SK-N-SH treated with all-trans-retinoic acid at 6 μM for 48 hours (cell line): Measurements from ENCODE around the gene KDELR3.

Source experiments
- ATAC-seq: fragments of 200-7000 bp; cut with Tn5 transposase; 3 replicates; pipeline ENCODE4 v1.9.1; 2020; ENCODE audit warnings: mild to moderate bottlenecking, moderate library complexity
- ARNTL ChIP-seq: fragments of 450-650 bp; formaldehyde crosslinking; IDR thresholded peaks from 2 replicates; pipeline ENCODE4 v1.5.0; 2020; ENCODE audit warnings: low read depth, mild to moderate bottlenecking, moderate library complexity, borderline replicate concordance
- BACH2 ChIP-seq: fragments of 250-450 bp; sonication (Bioruptor Pico); IDR thresholded peaks from 2 replicates; pipeline ENCODE4 v1.9.0; 2021; ENCODE audit warnings: mild to moderate bottlenecking, borderline replicate concordance
- CSDC2 ChIP-seq: fragments of 250-450 bp; sonication (Bioruptor Pico); IDR thresholded peaks from 2 replicates; pipeline ENCODE4 v1.5.0; 2020; ENCODE audit warnings: mild to moderate bottlenecking, moderate library complexity
- ESRRG ChIP-seq: fragments of 250-450 bp; sonication (Bioruptor Pico); IDR thresholded peaks from 2 replicates; pipeline ENCODE4 v1.6.1; 2021; ENCODE audit warnings: mild to moderate bottlenecking
- GLIS3 ChIP-seq: fragments of 250-450 bp; sonication (Bioruptor Pico); IDR thresholded peaks from 2 replicates; pipeline ENCODE4 v1.5.0; 2020; ENCODE audit warnings: mild to moderate bottlenecking, moderate library complexity
- ISL1 ChIP-seq: fragments of 250-450 bp; sonication (Bioruptor Pico); IDR thresholded peaks from 2 replicates; pipeline ENCODE4 v2.1.2; 2022; ENCODE audit warnings: mild to moderate bottlenecking, moderate library complexity
- OSR1 ChIP-seq: fragments of 250-450 bp; sonication (Bioruptor Pico); IDR thresholded peaks from 2 replicates; pipeline ENCODE4 v1.8.0; 2022; ENCODE audit warnings: moderate library complexity, mild to moderate bottlenecking, inconsistent platforms
- PPARA ChIP-seq: fragments of 250-450 bp; sonication (Bioruptor Pico); IDR thresholded peaks from 2 replicates; pipeline ENCODE4 v1.5.0; 2020; ENCODE audit warnings: mild to moderate bottlenecking, borderline replicate concordance
- RARB ChIP-seq: fragments of 250-450 bp; sonication (Bioruptor Pico); IDR thresholded peaks from 2 replicates; pipeline ENCODE4 v1.8.0; 2021; ENCODE audit warnings: mild to moderate bottlenecking, moderate library complexity
- SNAI2 ChIP-seq: fragments of 250-450 bp; sonication (Bioruptor Pico); IDR thresholded peaks from 2 replicates; pipeline ENCODE4 v1.5.0; 2020; ENCODE audit warnings: mild to moderate bottlenecking, moderate library complexity
- TCF4 ChIP-seq: fragments of 250-450 bp; sonication (Bioruptor Pico); IDR thresholded peaks from 2 replicates; pipeline ENCODE4 v1.8.0; 2021; ENCODE audit warnings: mild to moderate bottlenecking, moderate library complexity, borderline replicate concordance
- TOX ChIP-seq: fragments of 250-450 bp; sonication (Bioruptor Pico); IDR thresholded peaks from 2 replicates; pipeline ENCODE4 v1.8.0; 2021; ENCODE audit warnings: mild to moderate bottlenecking, moderate library complexity, borderline replicate concordance
- ZC3H10 ChIP-seq: fragments of 250-450 bp; sonication (Bioruptor Pico); IDR thresholded peaks from 2 replicates; pipeline ENCODE4 v1.5.1; 2021; ENCODE audit warnings: mild to moderate bottlenecking, moderate library complexity
- ZFP3 ChIP-seq: fragments of 250-450 bp; sonication (Bioruptor Pico); IDR thresholded peaks from 2 replicates; pipeline ENCODE4 v1.5.0; 2020; ENCODE audit warnings: mild to moderate bottlenecking, moderate library complexity
- ZFP30 ChIP-seq: fragments of 450-650 bp; formaldehyde crosslinking; IDR thresholded peaks from 2 replicates; pipeline ENCODE4 v1.5.0; 2022; ENCODE audit warnings: mild to moderate bottlenecking, moderate library complexity
- ZNF565 ChIP-seq: fragments of 450-650 bp; formaldehyde crosslinking; conservative IDR thresholded peaks from 2 replicates; pipeline ENCODE4 v1.5.0; 2020; ENCODE audit warnings: low read depth, mild to moderate bottlenecking, moderate library complexity
- ZNF70 ChIP-seq: fragments of 450-650 bp; formaldehyde crosslinking; IDR thresholded peaks from 2 replicates; pipeline ENCODE4 v1.5.0; 2020; ENCODE audit warnings: mild to moderate bottlenecking, moderate library complexity
- ZNF8 ChIP-seq: fragments of 450-650 bp; formaldehyde crosslinking; IDR thresholded peaks from 2 replicates; pipeline ENCODE4 v1.5.0; 2020; ENCODE audit warnings: mild to moderate bottlenecking, moderate library complexity
- TF ChIP-seq, protein P1 (sequence below): fragments of 250-450 bp; sonication (Bioruptor Pico); IDR thresholded peaks from 2 replicates; pipeline ENCODE4 v1.8.0; 2020; ENCODE audit warnings: mild to moderate bottlenecking, moderate library complexity, borderline replicate concordance
- TF ChIP-seq, protein P2 (sequence below): fragments of 250-450 bp; sonication (Bioruptor Pico); IDR thresholded peaks from 2 replicates; pipeline ENCODE4 v1.5.0; 2020; ENCODE audit warnings: mild to moderate bottlenecking, moderate library complexity
- TF ChIP-seq, protein P3 (sequence below): fragments of 250-450 bp; sonication (Bioruptor Pico); IDR thresholded peaks from 2 replicates; pipeline ENCODE4 v1.5.1; 2021; ENCODE audit warnings: mild to moderate bottlenecking, moderate library complexity
- TF ChIP-seq, protein P4 (sequence below): fragments of 250-450 bp; sonication (Bioruptor Pico); IDR thresholded peaks from 2 replicates; pipeline ENCODE4 v1.8.0; 2021; ENCODE audit warnings: low read depth, mild to moderate bottlenecking, moderate library complexity, borderline replicate concordance

The KDELR3 gene

GRCh38 chr22:38490475-38490874 is 22.6 kb downstream of the KDELR3 start:
- TF ChIP-seq ARNTL (no peak), ZFP3 (CRISPR knock-in tag) (no peak), SNAI2 (CRISPR knock-in tag) (no peak), OSR1 (no peak), ZFP30 (CRISPR knock-in tag) (no peak), ZC3H10 (CRISPR knock-in tag) (no peak), TOX (CRISPR knock-in tag) (no peak), ZNF8 (CRISPR knock-in tag) (no peak), CSDC2 (CRISPR knock-in tag) (no peak), PPARA (CRISPR knock-in tag) (no peak), RARB (CRISPR knock-in tag) (no peak), TCF4 (no peak), ZNF70 (CRISPR knock-in tag) (no peak), ESRRG (CRISPR knock-in tag) (no peak), ZNF565 (CRISPR knock-in tag) (no peak), ISL1 (CRISPR knock-in tag) (no peak)
- TF ChIP-seq, protein P1, sequence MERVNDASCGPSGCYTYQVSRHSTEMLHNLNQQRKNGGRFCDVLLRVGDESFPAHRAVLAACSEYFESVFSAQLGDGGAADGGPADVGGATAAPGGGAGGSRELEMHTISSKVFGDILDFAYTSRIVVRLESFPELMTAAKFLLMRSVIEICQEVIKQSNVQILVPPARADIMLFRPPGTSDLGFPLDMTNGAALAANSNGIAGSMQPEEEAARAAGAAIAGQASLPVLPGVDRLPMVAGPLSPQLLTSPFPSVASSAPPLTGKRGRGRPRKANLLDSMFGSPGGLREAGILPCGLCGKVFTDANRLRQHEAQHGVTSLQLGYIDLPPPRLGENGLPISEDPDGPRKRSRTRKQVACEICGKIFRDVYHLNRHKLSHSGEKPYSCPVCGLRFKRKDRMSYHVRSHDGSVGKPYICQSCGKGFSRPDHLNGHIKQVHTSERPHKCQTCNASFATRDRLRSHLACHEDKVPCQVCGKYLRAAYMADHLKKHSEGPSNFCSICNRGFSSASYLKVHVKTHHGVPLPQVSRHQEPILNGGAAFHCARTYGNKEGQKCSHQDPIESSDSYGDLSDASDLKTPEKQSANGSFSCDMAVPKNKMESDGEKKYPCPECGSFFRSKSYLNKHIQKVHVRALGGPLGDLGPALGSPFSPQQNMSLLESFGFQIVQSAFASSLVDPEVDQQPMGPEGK (CRISPR knock-in tag) = no peak
- TF ChIP-seq, protein P2, sequence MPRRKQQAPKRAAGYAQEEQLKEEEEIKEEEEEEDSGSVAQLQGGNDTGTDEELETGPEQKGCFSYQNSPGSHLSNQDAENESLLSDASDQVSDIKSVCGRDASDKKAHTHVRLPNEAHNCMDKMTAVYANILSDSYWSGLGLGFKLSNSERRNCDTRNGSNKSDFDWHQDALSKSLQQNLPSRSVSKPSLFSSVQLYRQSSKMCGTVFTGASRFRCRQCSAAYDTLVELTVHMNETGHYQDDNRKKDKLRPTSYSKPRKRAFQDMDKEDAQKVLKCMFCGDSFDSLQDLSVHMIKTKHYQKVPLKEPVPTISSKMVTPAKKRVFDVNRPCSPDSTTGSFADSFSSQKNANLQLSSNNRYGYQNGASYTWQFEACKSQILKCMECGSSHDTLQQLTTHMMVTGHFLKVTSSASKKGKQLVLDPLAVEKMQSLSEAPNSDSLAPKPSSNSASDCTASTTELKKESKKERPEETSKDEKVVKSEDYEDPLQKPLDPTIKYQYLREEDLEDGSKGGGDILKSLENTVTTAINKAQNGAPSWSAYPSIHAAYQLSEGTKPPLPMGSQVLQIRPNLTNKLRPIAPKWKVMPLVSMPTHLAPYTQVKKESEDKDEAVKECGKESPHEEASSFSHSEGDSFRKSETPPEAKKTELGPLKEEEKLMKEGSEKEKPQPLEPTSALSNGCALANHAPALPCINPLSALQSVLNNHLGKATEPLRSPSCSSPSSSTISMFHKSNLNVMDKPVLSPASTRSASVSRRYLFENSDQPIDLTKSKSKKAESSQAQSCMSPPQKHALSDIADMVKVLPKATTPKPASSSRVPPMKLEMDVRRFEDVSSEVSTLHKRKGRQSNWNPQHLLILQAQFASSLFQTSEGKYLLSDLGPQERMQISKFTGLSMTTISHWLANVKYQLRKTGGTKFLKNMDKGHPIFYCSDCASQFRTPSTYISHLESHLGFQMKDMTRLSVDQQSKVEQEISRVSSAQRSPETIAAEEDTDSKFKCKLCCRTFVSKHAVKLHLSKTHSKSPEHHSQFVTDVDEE (CRISPR knock-in tag) = no peak
- TF ChIP-seq, protein P3, sequence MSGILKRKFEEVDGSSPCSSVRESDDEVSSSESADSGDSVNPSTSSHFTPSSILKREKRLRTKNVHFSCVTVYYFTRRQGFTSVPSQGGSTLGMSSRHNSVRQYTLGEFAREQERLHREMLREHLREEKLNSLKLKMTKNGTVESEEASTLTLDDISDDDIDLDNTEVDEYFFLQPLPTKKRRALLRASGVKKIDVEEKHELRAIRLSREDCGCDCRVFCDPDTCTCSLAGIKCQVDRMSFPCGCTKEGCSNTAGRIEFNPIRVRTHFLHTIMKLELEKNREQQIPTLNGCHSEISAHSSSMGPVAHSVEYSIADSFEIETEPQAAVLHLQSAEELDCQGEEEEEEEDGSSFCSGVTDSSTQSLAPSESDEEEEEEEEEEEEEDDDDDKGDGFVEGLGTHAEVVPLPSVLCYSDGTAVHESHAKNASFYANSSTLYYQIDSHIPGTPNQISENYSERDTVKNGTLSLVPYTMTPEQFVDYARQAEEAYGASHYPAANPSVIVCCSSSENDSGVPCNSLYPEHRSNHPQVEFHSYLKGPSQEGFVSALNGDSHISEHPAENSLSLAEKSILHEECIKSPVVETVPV (CRISPR knock-in tag) = no peak
- TF ChIP-seq, protein P4, sequence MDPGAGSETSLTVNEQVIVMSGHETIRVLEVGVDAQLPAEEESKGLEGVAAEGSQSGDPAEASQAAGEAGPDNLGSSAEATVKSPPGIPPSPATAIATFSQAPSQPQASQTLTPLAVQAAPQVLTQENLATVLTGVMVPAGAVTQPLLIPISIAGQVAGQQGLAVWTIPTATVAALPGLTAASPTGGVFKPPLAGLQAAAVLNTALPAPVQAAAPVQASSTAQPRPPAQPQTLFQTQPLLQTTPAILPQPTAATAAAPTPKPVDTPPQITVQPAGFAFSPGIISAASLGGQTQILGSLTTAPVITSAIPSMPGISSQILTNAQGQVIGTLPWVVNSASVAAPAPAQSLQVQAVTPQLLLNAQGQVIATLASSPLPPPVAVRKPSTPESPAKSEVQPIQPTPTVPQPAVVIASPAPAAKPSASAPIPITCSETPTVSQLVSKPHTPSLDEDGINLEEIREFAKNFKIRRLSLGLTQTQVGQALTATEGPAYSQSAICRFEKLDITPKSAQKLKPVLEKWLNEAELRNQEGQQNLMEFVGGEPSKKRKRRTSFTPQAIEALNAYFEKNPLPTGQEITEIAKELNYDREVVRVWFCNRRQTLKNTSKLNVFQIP (CRISPR knock-in tag) = no peak
- ATAC-seq = no peak

GRCh38 chr22:38490915-38491314 is 23.0 kb downstream of the KDELR3 start:
- no peak for ATAC-seq
- TF ChIP-seq ISL1 (CRISPR knock-in tag) = no peak
- TF ChIP-seq ARNTL = no peak
- no peak for TF ChIP-seq BACH2 (CRISPR knock-in tag)
- no peak for TF ChIP-seq CSDC2 (CRISPR knock-in tag)
- no peak for TF ChIP-seq TCF4
- no peak for TF ChIP-seq SNAI2 (CRISPR knock-in tag)
- no peak for TF ChIP-seq ZNF8 (CRISPR knock-in tag)
- TF ChIP-seq RARB (CRISPR knock-in tag) = no peak

DNA sequence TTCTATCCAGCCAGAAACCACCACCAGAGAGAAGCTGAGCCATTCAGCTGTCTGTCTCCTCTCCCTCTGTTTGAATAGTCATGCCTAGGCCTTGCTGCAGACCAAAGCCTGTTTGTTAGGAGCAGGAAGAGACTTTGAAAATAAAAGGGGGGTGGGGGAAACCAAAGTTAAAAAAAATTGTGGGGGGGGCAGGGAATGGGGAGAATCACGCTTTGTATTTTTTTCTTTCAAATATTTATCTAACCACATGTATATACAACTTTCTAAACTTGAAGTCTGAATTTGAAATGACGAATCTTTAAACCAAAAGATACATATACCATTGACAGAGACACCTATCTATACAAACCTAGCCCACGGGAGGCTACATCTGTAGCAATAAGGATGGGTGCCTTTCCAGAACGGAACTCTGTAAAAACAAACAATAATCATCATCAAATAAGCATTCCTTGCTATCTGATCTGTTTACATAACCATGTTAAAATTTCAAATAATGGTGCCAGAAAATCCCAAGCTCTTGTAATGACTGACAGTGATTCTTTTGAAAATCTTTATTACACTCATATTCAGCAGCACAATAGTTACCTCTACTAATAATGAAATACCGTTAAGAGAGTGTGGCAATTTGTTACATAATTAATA is 23.9 kb downstream of the KDELR3 start:
- TF ChIP-seq GLIS3 (no peak), BACH2 (CRISPR knock-in tag) (no peak), ZC3H10 (CRISPR knock-in tag) (no peak), OSR1 (no peak), ESRRG (CRISPR knock-in tag) (no peak), ZNF8 (CRISPR knock-in tag) (no peak), ZNF70 (CRISPR knock-in tag) (no peak), ZFP3 (CRISPR knock-in tag) (no peak)
- TF ChIP-seq, protein P3 (CRISPR knock-in tag) = no peak
- TF ChIP-seq, protein P4 (CRISPR knock-in tag) = no peak
- TF ChIP-seq, protein P2 (CRISPR knock-in tag) = no peak
- no peak for ATAC-seq
